Activated CD4-positive, alpha-beta T cell treated with anti-CD3 and anti-CD28 coated beads for 1 hour (primary cell): ENCODE results near the gene PRICKLE2.

ENCODE experiments used
- DNase-seq: peaks from one replicate; pipeline ENCODE4 v3.0.0-alpha.2; 2020

PRICKLE2 gene

DNA sequence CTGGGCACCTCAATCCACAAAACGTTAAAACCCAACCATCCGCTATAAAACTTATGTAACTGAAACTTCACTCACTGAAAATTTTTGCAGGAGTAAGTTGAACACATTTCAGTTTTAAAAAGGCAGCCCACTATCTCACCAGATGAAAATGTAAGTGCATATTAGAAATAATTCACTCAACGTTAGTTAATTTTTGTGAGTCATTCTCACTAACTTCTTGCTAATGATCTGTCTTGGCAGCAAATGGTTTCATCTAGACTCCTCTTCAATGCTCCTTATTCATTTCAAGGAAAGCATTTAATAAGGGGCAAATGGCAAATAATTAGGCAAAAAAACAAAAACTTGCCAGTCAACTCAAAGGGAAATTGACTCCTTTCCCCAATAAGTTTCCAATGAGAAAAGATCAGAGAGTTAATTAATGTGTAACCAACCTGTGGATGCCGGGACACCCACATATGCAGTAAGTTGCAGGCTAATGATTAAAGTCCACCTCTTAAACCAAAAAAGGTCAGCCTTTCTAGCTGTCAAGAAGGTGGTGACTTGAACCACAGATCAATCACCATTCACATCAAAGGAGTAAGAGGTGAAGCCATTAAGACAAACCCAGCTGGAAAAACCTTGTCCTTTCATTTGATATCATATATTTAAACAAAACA lies 22.9 kb upstream of the PRICKLE2 start:
- DNase-seq, result no peak

GRCh38 chr3:64244011-64244942 lies 19.0 kb upstream of the PRICKLE2 start:
- DNase-seq, result no peak

DNA sequence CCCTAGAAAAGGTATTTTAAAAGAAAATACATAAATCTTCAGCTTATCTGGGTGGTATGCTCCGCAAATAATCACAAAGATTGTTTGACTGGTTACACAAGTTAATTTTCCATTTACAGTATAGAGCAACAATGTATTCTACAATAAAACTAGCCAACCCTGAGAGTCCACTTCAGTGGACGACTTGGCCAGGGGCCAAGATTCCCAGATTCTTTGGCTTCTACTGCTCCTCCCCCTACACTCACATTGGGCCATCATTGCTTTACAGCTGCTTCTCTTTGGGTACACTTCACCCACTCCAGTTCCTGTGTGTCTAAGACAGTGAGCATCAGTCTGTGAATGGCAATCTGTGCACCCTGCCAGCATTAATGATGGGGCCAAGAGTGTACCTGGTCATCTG lies 17.2 kb upstream of the PRICKLE2 start:
- no peak for DNase-seq

- no peak for DNase-seq
These were observed 15.7 kb upstream of the PRICKLE2 start for GRCh38 chr3:64240959-64241358.

- no peak for DNase-seq
These were observed 15.1 kb upstream of the PRICKLE2 start for GRCh38 chr3:64240396-64240795.

DNA sequence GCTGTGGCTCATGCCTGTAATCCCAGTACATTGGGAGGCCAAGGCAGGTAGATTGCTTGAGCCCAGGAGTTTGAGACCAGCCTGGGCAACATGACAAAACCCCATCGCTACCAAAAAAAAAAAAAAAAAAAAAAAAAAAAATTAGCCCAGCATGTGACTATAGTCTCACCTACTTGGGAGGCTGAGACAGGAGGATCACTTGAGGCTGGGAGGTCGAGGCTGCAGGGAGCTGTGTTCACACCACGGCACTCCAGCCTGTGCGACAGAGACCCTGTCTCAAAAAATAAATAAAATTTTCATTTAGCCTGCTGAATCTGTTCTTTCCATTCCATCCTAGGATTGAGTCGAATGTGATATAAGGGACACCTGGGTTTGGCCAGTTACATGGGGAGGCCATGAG lies 14.6 kb upstream of the PRICKLE2 start:
- no peak for DNase-seq

GRCh38 chr3:64238971-64239667 lies 13.9 kb upstream of the PRICKLE2 start:
- no peak for DNase-seq

GRCh38 chr3:64237083-64237482 lies 11.8 kb upstream of the PRICKLE2 start:
- no peak for DNase-seq

DNA sequence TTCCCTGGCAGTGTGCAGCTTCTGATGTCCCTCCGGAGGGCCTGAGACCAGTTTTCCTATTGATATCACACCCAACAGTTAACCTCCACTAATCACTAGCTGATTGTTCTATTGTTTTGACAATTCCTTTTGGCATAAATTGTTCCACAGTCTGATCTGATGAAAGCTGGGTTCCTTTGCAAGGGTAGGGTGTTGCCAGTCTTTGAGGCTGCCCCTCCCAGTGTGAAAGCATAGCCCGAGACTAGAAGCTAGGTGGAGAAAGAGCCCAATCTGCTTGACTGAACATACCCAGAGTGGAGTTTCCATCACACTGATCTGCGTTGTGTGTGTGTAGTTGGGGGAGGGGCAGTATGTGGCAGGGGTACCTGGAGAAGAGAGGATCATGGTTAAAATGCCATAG lies 10.3 kb upstream of the PRICKLE2 start:
- no peak for DNase-seq

- no peak for DNase-seq
These were observed 9.3 kb upstream of the PRICKLE2 start for GRCh38 chr3:64234571-64234970.

DNA sequence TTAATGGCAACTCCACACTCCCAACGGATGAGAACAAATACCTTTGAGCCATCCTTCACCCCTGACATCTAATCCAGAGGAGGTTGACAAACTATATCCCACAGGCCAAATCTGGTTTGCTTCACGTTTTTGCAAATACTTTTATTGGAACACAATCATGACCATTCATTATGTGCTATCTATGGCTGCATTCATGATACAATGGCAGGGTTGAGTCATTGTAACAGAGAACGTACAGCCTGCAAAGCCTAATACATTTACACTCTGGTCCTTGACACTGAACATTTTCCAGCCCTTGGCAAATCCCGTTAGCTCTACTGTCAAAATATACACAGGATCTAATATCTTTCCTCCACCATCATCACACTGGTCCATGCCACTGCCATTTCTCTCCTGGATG lies 7.6 kb upstream of the PRICKLE2 start:
- DNase-seq, result no peak

DNA sequence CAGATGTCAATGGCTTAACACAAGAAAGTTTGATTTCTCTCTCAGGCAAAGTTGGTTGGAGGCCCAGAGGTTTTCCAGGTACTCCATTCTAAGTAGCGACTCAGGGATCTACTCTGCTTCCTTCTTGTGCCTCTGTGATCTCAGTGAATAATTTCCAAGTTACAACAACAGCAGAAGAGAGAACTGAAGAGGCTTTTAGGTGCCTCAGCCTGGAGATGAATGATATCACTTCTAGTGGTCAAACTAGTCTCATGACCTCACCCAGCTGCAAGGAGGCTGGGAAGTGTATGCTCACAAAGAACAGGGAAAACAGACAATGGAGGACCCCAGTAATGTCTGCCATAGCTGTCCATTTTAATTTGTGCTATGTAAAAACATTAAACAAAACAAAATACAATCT lies 4.6 kb upstream of the PRICKLE2 start:
- DNase-seq, result no peak

- DNase-seq, result no peak
These were observed 2.8 kb upstream of the PRICKLE2 start for GRCh38 chr3:64228110-64228509.

- DNase-seq, result no peak
These were observed 1.5 kb upstream of the PRICKLE2 start for GRCh38 chr3:64226730-64227129.

DNA sequence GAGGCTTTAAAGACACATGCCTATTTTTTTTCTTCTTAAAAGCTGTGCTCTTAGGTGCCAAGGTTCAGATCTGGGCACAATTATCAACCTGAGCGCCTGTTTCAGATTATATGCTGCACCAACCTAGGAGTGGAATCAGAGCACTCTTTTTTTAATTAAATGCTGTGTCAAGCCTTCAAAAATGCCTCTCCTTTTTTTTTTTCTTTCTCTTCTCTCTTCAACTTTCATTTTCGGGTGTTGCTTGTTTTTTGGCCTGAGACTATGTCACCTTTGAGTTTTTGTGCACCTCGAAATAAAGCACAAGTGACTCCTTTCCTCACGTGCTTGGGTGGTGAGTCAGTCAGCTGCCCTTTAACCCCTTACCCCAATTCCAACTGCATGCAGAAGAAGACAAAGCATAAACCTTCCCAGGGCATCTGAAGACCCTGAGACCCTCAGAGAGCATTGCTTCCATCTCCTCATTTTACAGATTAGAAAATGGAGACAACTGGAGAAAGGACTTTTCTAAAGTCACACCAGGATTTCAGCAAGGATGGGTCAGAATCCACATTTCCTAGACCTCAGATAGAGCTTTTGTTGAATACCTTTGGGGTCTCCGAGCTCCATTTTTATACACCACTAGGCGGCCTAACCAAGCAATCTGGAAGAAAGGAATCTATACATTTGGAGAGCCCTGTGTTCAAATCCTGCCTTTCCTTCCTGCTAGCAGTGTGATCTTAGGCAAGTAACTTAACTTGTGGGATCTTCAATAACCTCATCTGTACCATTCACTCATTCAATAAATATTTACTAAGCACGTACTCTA lies 631 bp upstream of the PRICKLE2 start:
- no peak for DNase-seq

DNA sequence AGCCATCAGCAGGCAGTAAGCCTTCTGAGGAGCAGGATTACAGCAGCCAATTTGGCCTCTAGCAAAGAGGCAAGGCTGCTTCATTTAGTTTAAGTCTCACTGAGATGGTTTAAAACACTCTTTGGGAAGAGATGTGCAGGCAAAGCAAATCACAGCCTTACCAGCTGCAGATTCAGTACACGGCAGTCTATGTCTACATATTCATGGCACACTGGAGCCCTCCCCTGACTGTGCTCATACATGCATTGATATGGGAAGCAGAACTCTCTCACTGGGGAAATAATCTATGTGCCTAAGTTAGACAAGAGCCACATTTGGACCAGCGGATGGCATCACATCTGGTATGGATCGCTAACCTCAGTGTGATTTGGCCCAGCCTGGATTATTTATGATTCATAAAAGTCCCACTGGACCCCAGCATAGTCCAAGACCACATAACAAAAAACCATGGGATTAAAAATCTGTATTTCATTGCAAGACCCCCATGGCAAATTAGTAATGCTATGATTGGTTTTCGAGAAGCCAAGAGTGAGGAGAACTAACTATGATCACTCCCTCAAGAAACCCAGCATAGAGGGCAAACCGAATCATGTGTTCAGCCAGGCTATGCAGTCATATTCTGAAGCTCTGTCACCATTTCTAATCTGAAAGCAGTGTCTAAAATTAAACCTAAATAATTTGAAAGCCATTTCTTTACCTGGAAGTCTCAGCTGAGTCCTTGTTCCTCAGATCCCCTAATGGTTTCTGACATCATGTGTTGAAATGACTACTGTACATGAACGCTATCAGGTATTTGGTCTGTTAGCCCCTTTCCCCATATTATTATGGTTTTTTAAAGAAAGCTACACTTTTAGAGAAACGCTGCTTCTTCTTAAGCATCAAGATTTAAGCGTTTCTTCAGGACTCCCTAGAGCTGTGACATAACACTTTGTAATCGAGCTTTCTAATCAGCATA lies 1.2 kb downstream of the PRICKLE2 start:
- no peak for DNase-seq

- no peak for DNase-seq
These were observed 2.7 kb downstream of the PRICKLE2 start for GRCh38 chr3:64222501-64223111.

- DNase-seq, result no peak
These were observed 3.6 kb downstream of the PRICKLE2 start for GRCh38 chr3:64221571-64222257.

DNA sequence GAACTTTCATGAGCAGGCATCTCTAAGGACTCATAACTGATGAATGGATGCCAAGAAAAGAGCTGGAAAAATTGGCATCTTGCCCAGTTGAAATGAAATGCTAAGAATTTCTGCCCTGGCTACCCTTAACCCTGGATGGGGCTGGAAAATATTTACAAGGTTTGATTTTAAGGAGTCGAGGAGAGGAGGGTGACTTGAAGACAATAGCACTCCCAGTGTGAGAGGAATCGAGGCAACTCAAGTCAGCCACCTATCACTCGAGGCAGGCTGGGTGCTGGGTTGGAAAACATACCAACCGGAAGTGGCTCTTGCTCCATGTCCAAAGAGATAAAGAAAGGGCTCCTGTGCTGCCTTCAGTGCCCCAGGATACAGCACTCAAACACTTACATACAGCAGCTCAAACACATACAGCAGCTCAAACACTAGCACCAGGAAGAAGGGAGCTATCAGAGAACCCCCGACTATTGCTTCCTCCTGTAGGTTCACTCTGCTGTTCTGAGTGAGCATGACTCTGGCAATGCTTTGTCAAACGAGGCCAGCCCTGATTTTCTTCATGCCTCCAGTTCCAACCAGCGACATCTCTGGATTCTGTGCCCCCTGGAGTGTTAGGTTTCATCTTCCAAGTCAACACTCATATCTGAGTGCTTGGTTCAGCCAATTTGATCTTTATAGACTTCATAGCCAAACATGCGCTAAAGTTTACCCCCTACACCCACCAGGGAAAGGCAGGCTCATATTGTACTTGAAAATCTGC lies 4.9 kb downstream of the PRICKLE2 start:
- DNase-seq, result no peak

GRCh38 chr3:64218746-64219145 lies 6.5 kb downstream of the PRICKLE2 start:
- DNase-seq, result no peak
